AG04449 (cell line): ENCODE data around the gene SMIM24.

Experiments used
- CTCF ChIA-PET: fragments of 350-600 bp; formaldehyde crosslinking; extraction: SDS; loops from one replicate; lab custom pipeline; 2021; ENCODE audit warnings: antibody characterized with exemption; lab: Yijun Ruan, JAX
- POLR2A ChIA-PET: fragments of 400-600, 350-600 bp; formaldehyde crosslinking; extraction: SDS; loops from one replicate; lab custom pipeline; 2020; ENCODE audit warnings: antibody characterized with exemption, inconsistent platforms; lab: Yijun Ruan, JAX
- DNase-seq: peaks from one replicate; pipeline ENCODE4 v3.0.0-alpha.2; 2010; ENCODE audit warnings: low read depth, low spot score
- H3K4me3 ChIP-seq: 2 replicates; pipeline ENCODE4 v1.5.1; 2011; ENCODE audit warnings: low read depth, mild to moderate bottlenecking, control low read depth, low read length
- CTCF ChIP-seq: IDR thresholded peaks from one replicate; pipeline ENCODE4 v1.5.1; 2011; ENCODE audit warnings: mild to moderate bottlenecking, moderate library complexity, low read length, control low read depth, inconsistent platforms; ENCODE audit not compliant: insufficient read depth; ENCODE audit errors: missing control alignments

SMIM24 gene

GRCh38 chr19:3516675-3517207 is 36.4 kb upstream of the SMIM24 start:
- TF ChIP-seq CTCF: no peak
- CTCF ChIA-PET: interaction anchor here (1.5 kb wide), 1 partner anchor 28 kb away, joined by 5 read pairs; no protein-coding TSS in a partner anchor
- no peak for DNase-seq

GRCh38 chr19:3515891-3516422 is 35.6 kb upstream of the SMIM24 start:
- POLR2A ChIA-PET: no interaction called here
- CTCF ChIA-PET: interaction anchor here (0.8 to 1.5 kb wide), 2 partner anchors 17 to 29 kb away, joined by 3 to 5 read pairs; no protein-coding TSS in a partner anchor
- TF ChIP-seq CTCF: no peak

More at GRCh38 chr19:3516675-3517207, 36.4 kb upstream of the SMIM24 start:
- no peak overlapping the region for H3K4me3 ChIP-seq
- POLR2A ChIA-PET: no interaction called here

GRCh38 chr19:3514930-3515329 is 34.6 kb upstream of the SMIM24 start:
- ChIA-PET POLR2A (no interaction called here), CTCF (interaction anchor here (0.9 to 1.5 kb wide), 2 partner anchors 12 to 30 kb away, joined by 3 to 5 read pairs; no protein-coding TSS in a partner anchor)
- no peak for DNase-seq
- no peak for TF ChIP-seq CTCF
- H3K4me3 ChIP-seq: no peak overlapping the region

More at GRCh38 chr19:3515891-3516422, 35.6 kb upstream of the SMIM24 start:
- no peak overlapping the region for H3K4me3 ChIP-seq
- no peak for DNase-seq

GRCh38 chr19:3513229-3514140 is 33.2 kb upstream of the SMIM24 start:
- no peak for TF ChIP-seq CTCF
- no peak for DNase-seq
- ChIA-PET CTCF (interaction anchor here (0.9 to 1.6 kb wide), 2 partner anchors 11 to 32 kb away, joined by 3 to 4 read pairs; no protein-coding TSS in a partner anchor), POLR2A (no interaction called here)
- H3K4me3 ChIP-seq: no peak overlapping the region

GRCh38 chr19:3512562-3513228 is 32.4 kb upstream of the SMIM24 start:
- no peak for DNase-seq
- no peak for TF ChIP-seq CTCF
- ChIA-PET POLR2A (no interaction called here), CTCF (interaction anchor here (0.9 to 1.6 kb wide), 2 partner anchors 10 to 32 kb away, joined by 3 to 4 read pairs; no protein-coding TSS in a partner anchor)
- no peak overlapping the region for H3K4me3 ChIP-seq
